Muscle layer of duodenum (tissue), 2 donors: Measurements from ENCODE around the gene UQCR10.

Source experiments
- H3K27ac ChIP-seq: one replicate; pipeline ENCODE4 v1.7.0; 2013; ENCODE audit warnings: mild to moderate bottlenecking, low read length
- H3K27me3 ChIP-seq: one replicate; pipeline ENCODE4 v1.7.0; 2013; ENCODE audit warnings: low read depth, mild to moderate bottlenecking, control low read depth, low read length
- H3K36me3 ChIP-seq, 2 donors: one replicate each; pipeline ENCODE4 v1.7.0; 2013; ENCODE audit warnings: low read length in 2 of 2, control low read depth in 1 of 2, mild to moderate bottlenecking in 1 of 2; ENCODE audit not compliant: insufficient read depth in 2 of 2, control insufficient read depth in 1 of 2
- H3K4me1 ChIP-seq, 2 donors: one replicate each; pipeline ENCODE4 v1.7.0; 2013; ENCODE audit warnings: low read length in 2 of 2, mild to moderate bottlenecking in 2 of 2, control low read depth in 1 of 2, moderate library complexity in 1 of 2; ENCODE audit not compliant: insufficient read depth in 2 of 2, control insufficient read depth in 1 of 2
- H3K4me3 ChIP-seq, 2 donors: one replicate each; pipeline ENCODE4 v1.7.0; 2013; ENCODE audit warnings: low read length in 2 of 2, low read depth in 1 of 2, mild to moderate bottlenecking in 1 of 2
- H3K9me3 ChIP-seq, 2 donors: one replicate each; pipeline ENCODE4 v1.7.0; 2013; ENCODE audit warnings: low read length in 2 of 2, control low read depth in 1 of 2, mild to moderate bottlenecking in 1 of 2; ENCODE audit not compliant: control insufficient read depth in 1 of 2
- donor health status: healthy.

The UQCR10 gene

GRCh38 chr22:29738118-29738815 is 28.9 kb upstream of the UQCR10 start:
- no peaks in the 10 kb centered on the region for H3K27me3 ChIP-seq
- H3K36me3 ChIP-seq: peaks cover 0 to 50% of the 10 kb centered on the region in 2 donors
- H3K4me3 ChIP-seq: no peak overlapping the region
- no peaks in the 10 kb centered on the region for H3K9me3 ChIP-seq
- H3K4me1 ChIP-seq: peaks cover 0 to 9% of the 10 kb centered on the region in 2 donors
- H3K27ac ChIP-seq: no peak overlapping the region

- H3K4me3 ChIP-seq: no peak overlapping the region
- no peaks in the 10 kb centered on the region for H3K4me1 ChIP-seq
- no peaks in the 10 kb centered on the region for H3K9me3 ChIP-seq
- H3K36me3 ChIP-seq: peaks cover 0 to 50% of the 10 kb centered on the region in 2 donors
- no peaks in the 10 kb centered on the region for H3K27me3 ChIP-seq
- H3K27ac ChIP-seq: no peak overlapping the region
Measured at GRCh38 chr22:29739346-29739875, 27.8 kb upstream of the UQCR10 start.

- Histone ChIP-seq H3K9me3 (no peaks in the 10 kb centered on the region), H3K4me3 (no peak overlapping the region), H3K27ac (no peak overlapping the region), H3K27me3 (no peaks in the 10 kb centered on the region), H3K36me3 (peaks cover 0 to 46% of the 10 kb centered on the region in 2 donors), H3K4me1 (no peaks in the 10 kb centered on the region)
Measured at GRCh38 chr22:29740216-29740615, 27.0 kb upstream of the UQCR10 start.

GRCh38 chr22:29741926-29742325 is 25.2 kb upstream of the UQCR10 start:
- peaks cover 0 to 42% of the 10 kb centered on the region in 2 donors for H3K36me3 ChIP-seq
- H3K27ac ChIP-seq: no peak overlapping the region
- no peaks in the 10 kb centered on the region for H3K4me1 ChIP-seq
- no peaks in the 10 kb centered on the region for H3K9me3 ChIP-seq
- H3K27me3 ChIP-seq: no peaks in the 10 kb centered on the region
- no peak overlapping the region for H3K4me3 ChIP-seq

- Histone ChIP-seq H3K36me3 (peaks cover 0 to 46% of the 10 kb centered on the region in 2 donors), H3K9me3 (no peaks in the 10 kb centered on the region), H3K4me3 (no peak overlapping the region), H3K4me1 (no peaks in the 10 kb centered on the region), H3K27me3 (no peaks in the 10 kb centered on the region), H3K27ac (no peak overlapping the region)
Measured at GRCh38 chr22:29742326-29742725, 24.8 kb upstream of the UQCR10 start.

GRCh38 chr22:29744902-29745301 is 22.3 kb upstream of the UQCR10 start:
- peaks cover 0 to 54% of the 10 kb centered on the region in 2 donors for H3K36me3 ChIP-seq

GRCh38 chr22:29747832-29748231 is 19.3 kb upstream of the UQCR10 start:
- no peaks in the 10 kb centered on the region for H3K4me1 ChIP-seq
- H3K4me3 ChIP-seq: no peak overlapping the region
- H3K27ac ChIP-seq: no peak overlapping the region
- peaks cover 0 to 27% of the 10 kb centered on the region in 2 donors for H3K36me3 ChIP-seq
- H3K9me3 ChIP-seq: no peaks in the 10 kb centered on the region
- no peaks in the 10 kb centered on the region for H3K27me3 ChIP-seq

More at GRCh38 chr22:29744902-29745301, 22.3 kb upstream of the UQCR10 start:
- H3K4me1 ChIP-seq: no peaks in the 10 kb centered on the region
- H3K27ac ChIP-seq: no peak overlapping the region
- H3K4me3 ChIP-seq: no peak overlapping the region
- no peaks in the 10 kb centered on the region for H3K27me3 ChIP-seq
- no peaks in the 10 kb centered on the region for H3K9me3 ChIP-seq

- Histone ChIP-seq H3K27me3 (no peaks in the 10 kb centered on the region), H3K4me3 (no peak overlapping the region), H3K9me3 (no peaks in the 10 kb centered on the region), H3K27ac (no peak overlapping the region), H3K4me1 (no peaks in the 10 kb centered on the region), H3K36me3 (peaks cover 0 to 27% of the 10 kb centered on the region in 2 donors)
Measured at GRCh38 chr22:29748248-29748893, 18.8 kb upstream of the UQCR10 start.

- Histone ChIP-seq H3K4me3 (no peak overlapping the region), H3K27me3 (no peaks in the 10 kb centered on the region), H3K9me3 (no peaks in the 10 kb centered on the region), H3K36me3 (peaks cover 0 to 35% of the 10 kb centered on the region in 2 donors), H3K27ac (no peak overlapping the region), H3K4me1 (no peaks in the 10 kb centered on the region)
Measured at GRCh38 chr22:29750029-29750428, 17.1 kb upstream of the UQCR10 start.

GRCh38 chr22:29750559-29751538 is 16.3 kb upstream of the UQCR10 start:
- Histone ChIP-seq H3K4me1 (no peaks in the 10 kb centered on the region), H3K9me3 (no peaks in the 10 kb centered on the region), H3K36me3 (peaks cover 0 to 35% of the 10 kb centered on the region in 2 donors), H3K27me3 (no peaks in the 10 kb centered on the region), H3K4me3 (no peak overlapping the region), H3K27ac (no peak overlapping the region)

- no peak overlapping the region for H3K4me3 ChIP-seq
- no peak overlapping the region for H3K27ac ChIP-seq
- H3K4me1 ChIP-seq: no peaks in the 10 kb centered on the region
- H3K27me3 ChIP-seq: no peaks in the 10 kb centered on the region
- peaks cover 0 to 33% of the 10 kb centered on the region in 2 donors for H3K36me3 ChIP-seq
- H3K9me3 ChIP-seq: no peaks in the 10 kb centered on the region
Measured at GRCh38 chr22:29751669-29752068, 15.5 kb upstream of the UQCR10 start.
